AG09319 (cell line): ENCODE results near the gene ZNRF1.

Experiments used
- DNase-seq: peaks from one replicate; pipeline ENCODE4 v3.0.0-alpha.2; 2010; ENCODE audit warnings: low read depth; ENCODE audit errors: extremely low read depth
- CTCF ChIP-seq: IDR thresholded peaks from 2 replicates; pipeline ENCODE4 v1.5.1; 2011; ENCODE audit warnings: low read depth, mild to moderate bottlenecking, inconsistent platforms, low read length, moderate library complexity

The ZNRF1 gene

GRCh38 chr16:74991268-74991592, 7.6 kb upstream of the ZNRF1 start:
- DNase-seq, result no peak
- no peak for TF ChIP-seq CTCF

- no peak for DNase-seq
- TF ChIP-seq CTCF, result no peak
Observed at GRCh38 chr16:74991593-74992403, 7.0 kb upstream of the ZNRF1 start.

- no peak for TF ChIP-seq CTCF
- no peak for DNase-seq
Observed at GRCh38 chr16:74995986-74996385, 2.8 kb upstream of the ZNRF1 start.

GRCh38 chr16:74997042-74997491, 1.8 kb upstream of the ZNRF1 start:
- no peak for TF ChIP-seq CTCF
- no peak for DNase-seq

GRCh38 chr16:74999219-74999608, 390 bp downstream of the ZNRF1 start:
- no peak for TF ChIP-seq CTCF
- no peak for DNase-seq

GRCh38 chr16:74999609-75000480, 1.0 kb downstream of the ZNRF1 start:
- no peak for DNase-seq

More at GRCh38 chr16:74999609-75000480, 1.0 kb downstream of the ZNRF1 start:
- TF ChIP-seq CTCF, result no peak
